Measurements from ENCODE around the gene HRH3.

HRH3 gene

DNA sequence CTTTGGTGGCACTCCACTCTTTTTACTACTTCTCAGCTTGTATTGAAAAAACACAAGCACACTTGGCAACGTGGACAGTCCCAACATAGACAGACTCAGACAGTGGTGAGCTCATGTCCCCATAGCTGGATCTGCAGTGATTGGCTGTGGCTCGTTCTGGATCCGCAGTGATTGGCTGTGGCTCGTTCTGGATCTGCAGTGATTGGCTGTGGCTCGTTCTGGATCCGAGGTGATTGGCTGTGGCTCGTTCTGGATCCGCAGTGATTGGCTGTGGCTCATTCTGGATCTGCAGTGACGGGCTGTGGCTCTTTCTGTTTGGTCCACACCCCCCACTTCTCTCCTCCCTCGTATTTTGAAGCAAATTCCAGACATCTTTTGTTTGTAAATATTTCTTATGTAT lies 46.3 kb upstream of the HRH3 start:
- H3K4me3 ChIP-seq (replicated peaks; ENCODE audit: low read depth, low read length): no peak overlapping the region
- DNase-seq (ENCODE audit: extremely low read depth, low read depth): no peak
- TF ChIP-seq, protein P1, sequence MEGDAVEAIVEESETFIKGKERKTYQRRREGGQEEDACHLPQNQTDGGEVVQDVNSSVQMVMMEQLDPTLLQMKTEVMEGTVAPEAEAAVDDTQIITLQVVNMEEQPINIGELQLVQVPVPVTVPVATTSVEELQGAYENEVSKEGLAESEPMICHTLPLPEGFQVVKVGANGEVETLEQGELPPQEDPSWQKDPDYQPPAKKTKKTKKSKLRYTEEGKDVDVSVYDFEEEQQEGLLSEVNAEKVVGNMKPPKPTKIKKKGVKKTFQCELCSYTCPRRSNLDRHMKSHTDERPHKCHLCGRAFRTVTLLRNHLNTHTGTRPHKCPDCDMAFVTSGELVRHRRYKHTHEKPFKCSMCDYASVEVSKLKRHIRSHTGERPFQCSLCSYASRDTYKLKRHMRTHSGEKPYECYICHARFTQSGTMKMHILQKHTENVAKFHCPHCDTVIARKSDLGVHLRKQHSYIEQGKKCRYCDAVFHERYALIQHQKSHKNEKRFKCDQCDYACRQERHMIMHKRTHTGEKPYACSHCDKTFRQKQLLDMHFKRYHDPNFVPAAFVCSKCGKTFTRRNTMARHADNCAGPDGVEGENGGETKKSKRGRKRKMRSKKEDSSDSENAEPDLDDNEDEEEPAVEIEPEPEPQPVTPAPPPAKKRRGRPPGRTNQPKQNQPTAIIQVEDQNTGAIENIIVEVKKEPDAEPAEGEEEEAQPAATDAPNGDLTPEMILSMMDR (IDR thresholded peaks at IDR 0.05; ENCODE audit: low read depth, low read length, missing control alignments): no peak

DNA sequence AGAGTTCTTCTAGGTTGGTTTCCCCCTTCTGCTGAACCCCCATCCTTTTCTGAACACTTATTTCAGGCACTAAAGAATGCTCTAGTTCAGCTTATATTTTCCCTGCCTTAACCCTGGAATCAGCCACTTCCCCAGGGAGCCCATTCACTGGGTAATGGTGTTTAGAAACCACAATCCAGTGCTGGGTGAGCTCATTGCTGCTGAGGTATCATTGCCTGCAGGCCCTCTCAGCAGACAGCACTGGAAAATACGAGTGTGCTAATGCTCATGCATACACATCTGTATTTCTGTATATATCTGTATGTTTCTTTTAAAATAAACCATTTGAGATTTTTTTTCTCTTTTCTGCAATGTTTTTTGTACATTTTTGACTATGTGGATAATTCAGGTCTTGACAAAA lies 45.3 kb upstream of the HRH3 start:
- TF ChIP-seq, protein P1 (IDR thresholded peaks at IDR 0.05; ENCODE audit: low read depth, low read length, missing control alignments): no peak
- DNase-seq (ENCODE audit: extremely low read depth, low read depth): no peak

DNA sequence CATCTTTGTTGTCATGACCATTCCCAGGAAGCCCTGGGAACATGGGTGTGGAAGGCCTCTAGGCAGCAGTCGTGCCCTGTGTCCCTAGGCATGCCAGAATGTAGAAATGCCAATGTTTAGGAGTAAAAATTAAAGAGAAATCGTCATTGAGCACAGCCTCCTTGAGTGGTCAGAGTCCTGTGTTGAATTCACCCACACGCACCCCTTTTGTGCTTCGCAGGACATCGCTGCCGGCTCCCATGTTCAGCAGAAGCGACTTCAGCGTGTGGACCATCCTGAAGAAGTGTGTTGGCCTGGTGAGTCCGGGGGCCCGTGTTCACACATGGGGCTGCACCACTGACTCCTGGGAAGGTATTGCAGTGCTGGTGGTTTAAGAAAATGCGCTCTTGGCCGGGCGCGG lies 43.3 kb upstream of the HRH3 start:
- DNase-seq (ENCODE audit: extremely low read depth, low read depth): no peak
- TF ChIP-seq, protein P1 (IDR thresholded peaks at IDR 0.05; ENCODE audit: low read depth, low read length, missing control alignments): no peak
- H3K4me3 ChIP-seq (replicated peaks; ENCODE audit: low read depth, low read length): no peak overlapping the region

More for the DNA sequence above, 45.3 kb upstream of the HRH3 start:
- no peak overlapping the region for H3K4me3 ChIP-seq (replicated peaks; ENCODE audit: low read depth, low read length)

DNA sequence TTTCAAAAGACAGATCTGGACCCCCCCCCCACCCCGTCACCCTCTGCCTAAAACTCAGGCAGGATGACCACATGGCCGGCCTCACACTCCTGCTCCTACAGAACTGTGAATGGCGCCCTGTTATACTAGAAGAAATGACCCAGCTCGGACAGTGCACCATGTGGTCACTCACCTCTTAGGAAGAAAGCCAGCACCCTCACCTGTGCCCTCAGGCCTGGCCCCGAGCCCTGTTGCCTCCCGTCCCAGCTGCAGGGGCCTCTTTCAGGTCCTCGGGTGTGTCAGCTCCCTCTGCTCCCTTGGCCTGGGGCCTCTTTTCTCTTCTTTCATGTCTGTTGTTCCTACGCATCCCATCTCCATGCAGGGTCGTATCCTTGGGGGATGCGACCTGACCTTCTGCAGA lies 42.0 kb upstream of the HRH3 start:
- no peak for DNase-seq (ENCODE audit: extremely low read depth, low read depth)
- no peak overlapping the region for H3K4me3 ChIP-seq (replicated peaks; ENCODE audit: low read depth, low read length)
- TF ChIP-seq, protein P1 (IDR thresholded peaks at IDR 0.05; ENCODE audit: low read depth, low read length, missing control alignments): no peak

DNA sequence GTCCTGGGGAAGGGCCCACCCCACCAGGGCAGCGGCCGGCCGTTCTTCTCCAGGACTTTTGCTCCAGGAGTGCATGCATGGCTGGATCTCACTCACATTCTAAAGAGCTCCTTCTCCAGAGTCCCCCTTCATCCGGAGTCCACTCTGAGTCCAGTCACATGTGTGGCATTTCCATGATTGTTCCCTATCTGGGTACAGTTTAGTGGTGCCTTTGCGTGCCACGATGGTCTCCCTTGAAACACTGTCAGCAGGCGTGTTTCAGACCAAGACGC lies 39.2 kb upstream of the HRH3 start:
- TF ChIP-seq, protein P1 (IDR thresholded peaks at IDR 0.05; ENCODE audit: low read depth, low read length, missing control alignments): no peak
- DNase-seq (ENCODE audit: extremely low read depth, low read depth): no peak
- no peak overlapping the region for H3K4me3 ChIP-seq (replicated peaks; ENCODE audit: low read depth, low read length)

DNA sequence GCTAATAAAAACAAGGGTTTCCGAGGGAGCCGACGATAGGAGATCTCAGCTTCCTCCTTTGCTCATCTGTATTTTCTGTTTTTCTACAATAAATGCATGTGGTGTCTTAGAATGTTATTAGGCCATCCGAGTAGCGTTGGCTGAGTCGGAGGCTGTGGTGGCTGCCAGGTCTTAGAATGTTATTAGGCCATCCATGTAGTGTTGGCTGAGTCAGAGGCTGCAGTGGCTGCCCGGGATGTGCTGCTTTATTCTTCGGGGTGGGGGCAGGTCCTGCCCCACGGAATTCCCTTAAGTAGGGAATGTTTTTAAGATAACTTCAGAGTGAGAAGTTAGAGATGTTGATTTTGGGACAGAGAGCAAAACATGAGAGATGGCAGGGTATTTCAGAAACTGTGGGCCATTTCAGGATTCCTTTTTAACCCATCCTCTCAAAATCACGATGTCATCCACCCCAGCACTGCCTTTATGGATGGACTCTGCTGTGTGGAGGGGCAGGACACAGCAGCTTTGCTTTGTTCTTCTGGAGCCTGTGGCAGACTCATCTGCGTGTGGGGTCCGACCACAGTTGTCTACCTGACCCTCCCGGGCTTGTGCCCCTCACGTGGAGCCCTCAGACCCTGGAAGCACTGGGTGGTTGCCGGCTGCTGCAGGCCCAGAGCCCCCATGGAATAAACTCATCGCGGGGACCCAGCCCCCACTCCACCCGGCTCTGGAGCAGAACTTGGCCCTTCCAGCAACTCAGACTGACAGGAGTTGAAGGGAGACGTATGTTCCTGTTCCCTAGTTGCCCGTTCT lies 38.6 kb upstream of the HRH3 start:
- no peak overlapping the region for H3K4me3 ChIP-seq (replicated peaks; ENCODE audit: low read depth, low read length)
- TF ChIP-seq, protein P1 (IDR thresholded peaks at IDR 0.05; ENCODE audit: low read depth, low read length, missing control alignments): no peak
- no peak for DNase-seq (ENCODE audit: extremely low read depth, low read depth)

DNA sequence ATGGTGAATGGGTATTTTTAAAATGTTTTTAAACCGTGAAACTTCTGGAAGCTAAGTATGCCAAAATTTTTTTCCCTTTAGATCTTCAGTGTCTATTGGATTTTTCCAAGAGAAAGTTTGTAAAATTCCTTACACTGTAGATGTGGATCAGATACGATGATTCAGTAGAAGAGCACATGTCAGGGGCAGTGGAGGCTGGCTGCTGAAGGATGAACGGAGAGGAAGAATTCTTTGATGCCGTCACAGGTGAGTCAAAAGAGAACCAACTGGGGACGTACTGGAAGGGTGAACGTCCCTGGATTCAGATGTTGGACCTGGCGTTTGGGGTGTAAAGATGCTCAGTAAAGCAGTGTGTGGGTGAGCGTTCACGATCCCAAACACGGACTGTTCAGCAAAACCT lies 35.9 kb upstream of the HRH3 start:
- TF ChIP-seq, protein P1 (IDR thresholded peaks at IDR 0.05; ENCODE audit: low read depth, low read length, missing control alignments): no peak
- no peak for DNase-seq (ENCODE audit: extremely low read depth, low read depth)
- no peak overlapping the region for H3K4me3 ChIP-seq (replicated peaks; ENCODE audit: low read depth, low read length)

Data from HFF-Myc (cell line).